Measurements from ENCODE around the gene KCNK4.

The KCNK4 gene

GRCh38 chr11:64252003-64252872 is 38.9 kb upstream of the KCNK4 start:
- FAIRE-seq = no peak
- no peak for DNase-seq (ENCODE audit: extremely low spot score, insufficient read length, low read depth)

GRCh38 chr11:64253043-64253442 is 38.1 kb upstream of the KCNK4 start:
- FAIRE-seq (no peak), DNase-seq (ENCODE audit: extremely low spot score, insufficient read length, low read depth) (no peak)

GRCh38 chr11:64253481-64253880 is 37.6 kb upstream of the KCNK4 start:
- DNase-seq (ENCODE audit: extremely low spot score, insufficient read length, low read depth) = no peak
- no peak for FAIRE-seq

- FAIRE-seq = no peak
- DNase-seq (ENCODE audit: extremely low spot score, insufficient read length, low read depth) = no peak
Measured at GRCh38 chr11:64254326-64254725, 36.8 kb upstream of the KCNK4 start.

GRCh38 chr11:64255135-64256128 is 35.7 kb upstream of the KCNK4 start:
- no peak for DNase-seq (ENCODE audit: extremely low spot score, insufficient read length, low read depth)
- no peak for FAIRE-seq

GRCh38 chr11:64256300-64256699 is 34.8 kb upstream of the KCNK4 start:
- DNase-seq (ENCODE audit: extremely low spot score, insufficient read length, low read depth) (no peak), FAIRE-seq (no peak)

GRCh38 chr11:64258356-64258755 is 32.7 kb upstream of the KCNK4 start:
- DNase-seq (ENCODE audit: extremely low spot score, insufficient read length, low read depth) (no peak), FAIRE-seq (no peak)

- FAIRE-seq (no peak), DNase-seq (ENCODE audit: extremely low spot score, insufficient read length, low read depth) (no peak)
Measured at GRCh38 chr11:64258946-64259532, 32.1 kb upstream of the KCNK4 start.

GRCh38 chr11:64259533-64260067 is 31.5 kb upstream of the KCNK4 start:
- FAIRE-seq (peak; percentile 62), DNase-seq (ENCODE audit: extremely low spot score, insufficient read length, low read depth) (no peak)

GRCh38 chr11:64260147-64260708 is 30.9 kb upstream of the KCNK4 start:
- DNase-seq (ENCODE audit: extremely low spot score, insufficient read length, low read depth) = no peak
- no peak for FAIRE-seq

- DNase-seq (ENCODE audit: extremely low spot score, insufficient read length, low read depth) (no peak), FAIRE-seq (no peak)
Measured at GRCh38 chr11:64261556-64262080, 29.5 kb upstream of the KCNK4 start.

GRCh38 chr11:64262271-64263002 is 28.7 kb upstream of the KCNK4 start:
- FAIRE-seq = no peak
- DNase-seq (ENCODE audit: extremely low spot score, insufficient read length, low read depth) = no peak

GRCh38 chr11:64263021-64263946 is 27.8 kb upstream of the KCNK4 start:
- no peak for DNase-seq (ENCODE audit: extremely low spot score, insufficient read length, low read depth)
- FAIRE-seq = no peak

GRCh38 chr11:64263947-64264317 is 27.2 kb upstream of the KCNK4 start:
- FAIRE-seq (no peak), DNase-seq (ENCODE audit: extremely low spot score, insufficient read length, low read depth) (no peak)

GRCh38 chr11:64264371-64264852 is 26.7 kb upstream of the KCNK4 start:
- FAIRE-seq = no peak
- no peak for DNase-seq (ENCODE audit: extremely low spot score, insufficient read length, low read depth)

GRCh38 chr11:64265176-64266160 is 25.6 kb upstream of the KCNK4 start:
- DNase-seq (ENCODE audit: extremely low spot score, insufficient read length, low read depth) (no peak), FAIRE-seq (no peak)

GRCh38 chr11:64266339-64266738 is 24.8 kb upstream of the KCNK4 start:
- DNase-seq (ENCODE audit: extremely low spot score, insufficient read length, low read depth) = no peak
- FAIRE-seq = no peak

Data from GM18507 (cell line).